SK-N-SH (cell line): ENCODE data around the gene GPD1L. TPM values are rescaled to one million over a fixed set of nuclear protein-coding genes. Genes with fewer than 3 reads are reported as not detected.

ENCODE experiments used
- CTCF ChIA-PET: fragments of 300-600, 350-600 bp; formaldehyde crosslinking; extraction: SDS; loops from one replicate; lab custom pipeline; 2021; lab: Yijun Ruan, JAX
- POLR2A ChIA-PET: fragments of 350-600 bp; sonication (Branson Sonifier 250); formaldehyde crosslinking; extraction: SDS; loops from one replicate; lab custom pipeline; 2020; ENCODE audit warnings: antibody characterized with exemption, inconsistent platforms; lab: Yijun Ruan, JAX
- DNase-seq: peaks from one replicate; pipeline ENCODE4 v3.0.0; 2012
- H2AFZ ChIP-seq: fragments of 200-600 bp; sonication (generic); 2 replicates; pipeline ENCODE4 v1.8.1; 2016; ENCODE audit warnings: antibody characterized with exemption, mild to moderate bottlenecking, low read depth
- H3F3A ChIP-seq: fragments of 200-600 bp; sonication (generic); replicated peaks from 2 replicates; pipeline ENCODE3; 2016; ENCODE audit warnings: antibody characterized with exemption, mild to moderate bottlenecking; ENCODE audit not compliant: insufficient read depth
- H3K27ac ChIP-seq, 2 experiments: fragments of 200-500 bp in 1 of 2; fragments of 200-600 bp in 1 of 2; sonication (Bioruptor generic) in 1 of 2; sonication (generic), shearing (Covaris generic) in 1 of 2; 2 replicates each; pipeline versions ENCODE4 v1.5.1 to v1.6.1; 2014 to 2016; ENCODE audit warnings: low read depth in 2 of 2, inconsistent platforms in 1 of 2, low read length in 1 of 2, mild to moderate bottlenecking in 1 of 2, mixed read lengths in 1 of 2
- H3K27me3 ChIP-seq: fragments of 200-600 bp; sonication (generic), shearing (Covaris generic); 2 replicates; pipeline ENCODE4 v1.6.1; 2016; ENCODE audit warnings: mixed run types; ENCODE audit not compliant: insufficient read depth
- H3K36me3 ChIP-seq, 2 experiments: fragments of 200-500 bp in 1 of 2; fragments of 200-600 bp in 1 of 2; sonication (Bioruptor generic) in 1 of 2; sonication (generic) in 1 of 2; replicated peaks in 1 of 2; 2 replicates each; pipeline versions ENCODE3 to v1.5.1; 2014 to 2016; ENCODE audit warnings: low read length in 1 of 2, mild to moderate bottlenecking in 1 of 2; ENCODE audit not compliant: insufficient read depth in 2 of 2, control insufficient read depth in 1 of 2
- H3K4me1 ChIP-seq, 2 experiments: fragments of 200-500 bp in 1 of 2; fragments of 200-600 bp in 1 of 2; sonication (Bioruptor generic) in 1 of 2; sonication (generic), shearing (Covaris generic) in 1 of 2; 2 replicates each; pipeline versions ENCODE4 v1.5.1 to v1.6.1; 2014 to 2016; ENCODE audit warnings: low read depth in 1 of 2, low read length in 1 of 2, mixed run types in 1 of 2; ENCODE audit not compliant: insufficient read depth in 2 of 2, control insufficient read depth in 1 of 2
- H3K4me2 ChIP-seq: fragments of 200-600 bp; sonication (generic), shearing (Covaris generic); 2 replicates; pipeline ENCODE4 v1.6.1; 2017; ENCODE audit warnings: mixed run types
- H3K4me3 ChIP-seq, 2 experiments: fragments of 200-500 bp in 1 of 2; fragments of 200-600 bp in 1 of 2; sonication (Bioruptor generic) in 1 of 2; sonication (generic), shearing (Covaris generic) in 1 of 2; 2 replicates each; pipeline versions ENCODE4 v1.5.1 to v1.8.1; 2014 to 2016; ENCODE audit warnings: low read depth in 2 of 2, inconsistent platforms in 1 of 2, low read length in 1 of 2, mild to moderate bottlenecking in 1 of 2, mixed read lengths in 1 of 2, moderate library complexity in 1 of 2
- H3K79me2 ChIP-seq: fragments of 200-600 bp; sonication (generic); 2 replicates; pipeline ENCODE4 v1.8.1; 2017; ENCODE audit warnings: mild to moderate bottlenecking; ENCODE audit not compliant: insufficient read depth
- H3K9ac ChIP-seq: fragments of 200-600 bp; sonication (generic); 2 replicates; pipeline ENCODE4 v1.6.1; 2017; ENCODE audit warnings: mixed run types
- H3K9me2 ChIP-seq: fragments of 200-600 bp; sonication (generic); 2 replicates; pipeline ENCODE4 v1.6.1; 2017; ENCODE audit warnings: mixed run types
- H3K9me3 ChIP-seq: fragments of 200-600 bp; sonication (generic); 2 replicates; pipeline ENCODE4 v1.6.1; 2017; ENCODE audit warnings: mixed run types, mild to moderate bottlenecking, moderate library complexity
- H4K20me1 ChIP-seq: fragments of 200-600 bp; sonication (generic); 2 replicates; pipeline ENCODE4 v1.6.1; 2017; ENCODE audit warnings: mild to moderate bottlenecking, mixed run types; ENCODE audit not compliant: insufficient read depth
- CTCF ChIP-seq: fragments of 200-600 bp; sonication (generic); IDR thresholded peaks from 2 replicates; pipeline ENCODE4 v1.6.1; 2017; ENCODE audit warnings: antibody characterized with exemption, mild to moderate bottlenecking, moderate library complexity
- EZH2phosphoT487 ChIP-seq: fragments of 200-600 bp; sonication (generic); IDR thresholded peaks from 2 replicates; pipeline ENCODE4 v1.6.1; 2017; ENCODE audit warnings: low read depth, mixed run types, mild to moderate bottlenecking, antibody characterized with exemption, moderate library complexity, borderline replicate concordance
- FOXM1 ChIP-seq: IDR thresholded peaks from 2 replicates; pipeline ENCODE4 v1.4.0; 2012; ENCODE audit warnings: low read depth, mild to moderate bottlenecking
- GABPA ChIP-seq: IDR thresholded peaks from 2 replicates; pipeline ENCODE4 v1.4.0; 2012; ENCODE audit warnings: low read depth, mild to moderate bottlenecking
- IRF3 ChIP-seq: fragments of 150-350 bp; IDR thresholded peaks from 2 replicates; pipeline ENCODE4 v1.6.1; 2016; ENCODE audit warnings: mild to moderate bottlenecking, low read depth, low read length
- JUND ChIP-seq: IDR thresholded peaks from 2 replicates; pipeline ENCODE4 v1.4.0; 2012
- MAX ChIP-seq: IDR thresholded peaks from 2 replicates; pipeline ENCODE4 v1.4.0; 2012; ENCODE audit warnings: low read depth
- MXI1 ChIP-seq: IDR thresholded peaks from 2 replicates; pipeline ENCODE4 v1.6.1; 2012; ENCODE audit warnings: mild to moderate bottlenecking, low read depth, low read length, improper control_type of control experiment
- NFIC ChIP-seq: IDR thresholded peaks from 2 replicates; pipeline ENCODE4 v1.4.0; 2012; ENCODE audit warnings: borderline replicate concordance
- PBX3 ChIP-seq: IDR thresholded peaks from 2 replicates; pipeline ENCODE4; 2012
- RAD21 ChIP-seq: IDR thresholded peaks from 2 replicates; pipeline ENCODE4 v1.6.1; 2012; ENCODE audit warnings: mild to moderate bottlenecking, low read length
- RCOR1 ChIP-seq: fragments of 150-350 bp; IDR thresholded peaks from 2 replicates; pipeline ENCODE4 v1.6.1; 2017; ENCODE audit warnings: antibody characterized with exemption, low read length
- RFX5 ChIP-seq: IDR thresholded peaks from 2 replicates; pipeline ENCODE4 v1.6.1; 2012; ENCODE audit warnings: mild to moderate bottlenecking, improper control_type of control experiment, low read length
- SIN3A ChIP-seq: IDR thresholded peaks from 2 replicates; pipeline ENCODE4 v1.6.1; 2012; ENCODE audit warnings: low read depth, mild to moderate bottlenecking, low read length, moderate library complexity, borderline replicate concordance
- SMC3 ChIP-seq: IDR thresholded peaks from 2 replicates; pipeline ENCODE4 v1.6.1; 2012; ENCODE audit warnings: low read depth, low read length, improper control_type of control experiment
- TEAD4 ChIP-seq: IDR thresholded peaks from 2 replicates; pipeline ENCODE4 v1.4.0; 2012; ENCODE audit warnings: mild to moderate bottlenecking, borderline replicate concordance; ENCODE audit not compliant: insufficient read depth
- USF1 ChIP-seq: IDR thresholded peaks from 2 replicates; pipeline ENCODE4 v1.4.0; 2012; ENCODE audit warnings: low read depth, borderline replicate concordance
- YY1 ChIP-seq: IDR thresholded peaks from 2 replicates; pipeline ENCODE4 v1.4.0; 2012; ENCODE audit warnings: low read depth, mild to moderate bottlenecking
- WGBS: methylation state at CpG from one replicate; pipeline ENCODE4 v1.1.6; 2017; ENCODE audit warnings: low lambda C conversion rate; 5-methylcytosine and 5-hydroxymethylcytosine counted together
- polyA plus RNA-seq, 3 experiments: library from polyadenylated mRNA; depleted of rRNA; stranded (reverse); fragments of >200 nt; gene quantifications; 2 replicates each; pipeline ENCODE4 v1.2.3, GENCODE V29; 2012

Gene GPD1L
- polyA plus RNA-seq, 1 of the 3 experiments (the other 2 are of a cell fraction): 6.1 TPM

GRCh38 chr3:32155117-32155516, 48.7 kb downstream of the GPD1L start:
- H3K27ac ChIP-seq: no peak overlapping the region
- H3K4me3 ChIP-seq: no peak overlapping the region
- POLR2A ChIA-PET: no interaction called here
- H3K79me2 ChIP-seq: no peaks in the 10 kb centered on the region
- no peak overlapping the region for H2AFZ ChIP-seq
- H3K9me2 ChIP-seq: no peaks in the 10 kb centered on the region
- no peak overlapping the region for H3K9ac ChIP-seq
- H3K4me1 ChIP-seq: no peaks in the 10 kb centered on the region
- H3K9me3 ChIP-seq: no peaks in the 10 kb centered on the region
- CTCF ChIA-PET: interaction anchor here (1.4 to 2.5 kb wide), 3 partner anchors 11 to 605 kb away, joined by 5 to 18 read pairs (median 6); no protein-coding TSS in a partner anchor
- no peaks in the 10 kb centered on the region for H3F3A ChIP-seq
- DNase-seq: no peak
- H3K27me3 ChIP-seq: no peaks in the 10 kb centered on the region
- H3K4me2 ChIP-seq: no peak overlapping the region
- H4K20me1 ChIP-seq: no peaks in the 10 kb centered on the region
- 75% methylated on average over 3 of the region's 3 CpGs for WGBS
- TF ChIP-seq YY1: no peak
- TF ChIP-seq CTCF: no peak
- TF ChIP-seq USF1: no peak
- no peak for TF ChIP-seq GABPA
- TF ChIP-seq SIN3A: no peak
- no peak for TF ChIP-seq NFIC
- no peak for TF ChIP-seq SMC3
- no peak for TF ChIP-seq FOXM1
- H3K36me3 ChIP-seq: no peaks in the 10 kb centered on the region

- H3K4me2 ChIP-seq: no peak overlapping the region
- H3K9me3 ChIP-seq: no peaks in the 10 kb centered on the region
- H3K79me2 ChIP-seq: no peaks in the 10 kb centered on the region
- H4K20me1 ChIP-seq: no peaks in the 10 kb centered on the region
- no peak overlapping the region for H2AFZ ChIP-seq
- no peaks in the 10 kb centered on the region for H3K4me1 ChIP-seq
- H3K27ac ChIP-seq: no peak overlapping the region
- no peaks in the 10 kb centered on the region for H3K27me3 ChIP-seq
- H3K36me3 ChIP-seq: no peaks in the 10 kb centered on the region
- no peaks in the 10 kb centered on the region for H3K9me2 ChIP-seq
- ChIA-PET CTCF (interaction anchor here (1.2 to 3.1 kb wide), 3 partner anchors 11 to 139 kb away, joined by 3 to 12 read pairs (median 8); no protein-coding TSS in a partner anchor), POLR2A (no interaction called here)
- no peak overlapping the region for H3K9ac ChIP-seq
- H3F3A ChIP-seq: no peaks in the 10 kb centered on the region
- DNase-seq: no peak
- 61% methylated on average over 7 of the region's 7 CpGs for WGBS
- H3K4me3 ChIP-seq: no peak overlapping the region
- TF ChIP-seq EZH2phosphoT487 (no peak), RFX5 (no peak), PBX3 (no peak), YY1 (no peak), CTCF (no peak), FOXM1 (no peak), RCOR1 (no peak), IRF3 (no peak), JUND (no peak), SIN3A (no peak), MXI1 (no peak), NFIC (no peak), TEAD4 (no peak), GABPA (no peak), RAD21 (no peak), MAX (no peak)
Measured at GRCh38 chr3:32157600-32158264, 51.3 kb downstream of the GPD1L start.
